ENCODE results near the gene AASDH. TPM values are rescaled to one million over a fixed set of nuclear protein-coding genes. Genes with fewer than 3 reads are reported as not detected.
"Not testable (repeated sequence)": the region's sequence is repeated elsewhere in the genome, so short reads cannot be mapped to it uniquely, and the experiment has no call there.

AASDH gene
- total RNA-seq, 1 donor from 2014 or later: 9.8 TPM

- peaks cover 3% of the 10 kb centered on the region for H3K9me3 Mint-ChIP-seq
- no peaks in the 10 kb centered on the region for H3K27me3 Mint-ChIP-seq (ENCODE audit: insufficient read depth)
- no peak overlapping the region for H3K27ac Mint-ChIP-seq
- no peaks in the 10 kb centered on the region for H3K4me1 Mint-ChIP-seq (ENCODE audit: low read depth)
- DNase-seq (ENCODE audit: low spot score): no peak
- H3K36me3 Mint-ChIP-seq (ENCODE audit: low read depth): peaks cover 19% of the 10 kb centered on the region
- intact Hi-C loops (cut with micrococcal nuclease): no loop called here
- no peak overlapping the region for H3K4me3 Mint-ChIP-seq
Observed at GRCh38 chr4:56372774-56373173, 14.5 kb downstream of the AASDH start.

GRCh38 chr4:56371426-56372220 is 15.7 kb downstream of the AASDH start:
- Mint-ChIP-seq H3K27me3 (ENCODE audit: insufficient read depth) (no peaks in the 10 kb centered on the region), H3K36me3 (ENCODE audit: low read depth) (peaks cover 15% of the 10 kb centered on the region), H3K4me1 (ENCODE audit: low read depth) (no peaks in the 10 kb centered on the region), H3K4me3 (no peak overlapping the region), H3K27ac (no peak overlapping the region), H3K9me3 (peaks cover 3% of the 10 kb centered on the region)
- intact Hi-C loops (cut with micrococcal nuclease): no loop called here
- DNase-seq (ENCODE audit: low spot score): no peak

- Mint-ChIP-seq H3K4me3 (no peak overlapping the region), H3K27ac (no peak overlapping the region), H3K36me3 (ENCODE audit: low read depth) (peaks cover 15% of the 10 kb centered on the region), H3K4me1 (ENCODE audit: low read depth) (no peaks in the 10 kb centered on the region), H3K27me3 (ENCODE audit: insufficient read depth) (no peaks in the 10 kb centered on the region), H3K9me3 (peaks cover 3% of the 10 kb centered on the region)
- no peak for DNase-seq (ENCODE audit: low spot score)
- intact Hi-C loops (cut with micrococcal nuclease): no loop called here
Observed at GRCh38 chr4:56370377-56370776, 16.9 kb downstream of the AASDH start.

- H3K9me3 Mint-ChIP-seq; H3K36me3 Mint-ChIP-seq (ENCODE audit: low read depth); DNase-seq (ENCODE audit: low spot score); H3K4me3 Mint-ChIP-seq; intact Hi-C loops (cut with micrococcal nuclease); H3K27ac Mint-ChIP-seq; H3K4me1 Mint-ChIP-seq (ENCODE audit: low read depth); H3K27me3 Mint-ChIP-seq (ENCODE audit: insufficient read depth): not testable (repeated sequence)
Observed at GRCh38 chr4:56362981-56363380, 24.3 kb downstream of the AASDH start.

- H3K27ac Mint-ChIP-seq: no peak overlapping the region
- no peaks in the 10 kb centered on the region for H3K27me3 Mint-ChIP-seq (ENCODE audit: insufficient read depth)
- peaks cover 5% of the 10 kb centered on the region for H3K36me3 Mint-ChIP-seq (ENCODE audit: low read depth)
- DNase-seq (ENCODE audit: low spot score): no peak
- H3K9me3 Mint-ChIP-seq: peaks cover 6% of the 10 kb centered on the region
- intact Hi-C loops (cut with micrococcal nuclease): no loop called here
- no peaks in the 10 kb centered on the region for H3K4me1 Mint-ChIP-seq (ENCODE audit: low read depth)
- no peak overlapping the region for H3K4me3 Mint-ChIP-seq
Observed at GRCh38 chr4:56360071-56360470, 27.2 kb downstream of the AASDH start.

- peaks cover 2% of the 10 kb centered on the region for H3K36me3 Mint-ChIP-seq (ENCODE audit: low read depth)
- no peaks in the 10 kb centered on the region for H3K9me3 Mint-ChIP-seq
- no peaks in the 10 kb centered on the region for H3K27me3 Mint-ChIP-seq (ENCODE audit: insufficient read depth)
- H3K4me3 Mint-ChIP-seq: no peak overlapping the region
- H3K4me1 Mint-ChIP-seq (ENCODE audit: low read depth): no peaks in the 10 kb centered on the region
- intact Hi-C loops (cut with micrococcal nuclease): no loop called here
- H3K27ac Mint-ChIP-seq: no peak overlapping the region
- no peak for DNase-seq (ENCODE audit: low spot score)
Observed at GRCh38 chr4:56356650-56357049, 30.6 kb downstream of the AASDH start.

- Mint-ChIP-seq H3K36me3 (ENCODE audit: low read depth) (peaks cover 4% of the 10 kb centered on the region), H3K4me3 (no peak overlapping the region), H3K27me3 (ENCODE audit: insufficient read depth) (no peaks in the 10 kb centered on the region), H3K27ac (no peak overlapping the region), H3K9me3 (no peaks in the 10 kb centered on the region), H3K4me1 (ENCODE audit: low read depth) (peaks cover 5% of the 10 kb centered on the region)
- DNase-seq (ENCODE audit: low spot score): no peak
- intact Hi-C loops (cut with micrococcal nuclease): no loop called here
Observed at GRCh38 chr4:56348576-56348975, 38.7 kb downstream of the AASDH start.

- Mint-ChIP-seq H3K27ac (no peak overlapping the region), H3K4me3 (no peak overlapping the region), H3K9me3 (no peaks in the 10 kb centered on the region), H3K36me3 (ENCODE audit: low read depth) (peaks cover 9% of the 10 kb centered on the region), H3K27me3 (ENCODE audit: insufficient read depth) (no peaks in the 10 kb centered on the region), H3K4me1 (ENCODE audit: low read depth) (peaks cover 5% of the 10 kb centered on the region)
- no peak for DNase-seq (ENCODE audit: low spot score)
- intact Hi-C loops (cut with micrococcal nuclease): no loop called here
Observed at GRCh38 chr4:56345458-56345857, 41.8 kb downstream of the AASDH start.

- Mint-ChIP-seq H3K4me1 (ENCODE audit: low read depth) (no peaks in the 10 kb centered on the region), H3K27me3 (ENCODE audit: insufficient read depth) (peaks cover 2% of the 10 kb centered on the region), H3K27ac (no peak overlapping the region), H3K9me3 (peaks cover 7% of the 10 kb centered on the region), H3K36me3 (ENCODE audit: low read depth) (peaks cover 5% of the 10 kb centered on the region), H3K4me3 (no peak overlapping the region)
- DNase-seq (ENCODE audit: low spot score): no peak
- intact Hi-C loops (cut with micrococcal nuclease): no loop called here
Observed at GRCh38 chr4:56342746-56343145, 44.5 kb downstream of the AASDH start.

GRCh38 chr4:56330691-56331090 is 56.6 kb downstream of the AASDH start:
- Mint-ChIP-seq H3K27ac (no peak overlapping the region), H3K9me3 (no peaks in the 10 kb centered on the region), H3K36me3 (ENCODE audit: low read depth) (peaks cover 2% of the 10 kb centered on the region), H3K4me1 (ENCODE audit: low read depth) (no peaks in the 10 kb centered on the region), H3K27me3 (ENCODE audit: insufficient read depth) (no peaks in the 10 kb centered on the region), H3K4me3 (no peak overlapping the region)
- intact Hi-C loops (cut with micrococcal nuclease): no loop called here
- no peak for DNase-seq (ENCODE audit: low spot score)

- intact Hi-C loops (cut with micrococcal nuclease): no loop called here
- no peaks in the 10 kb centered on the region for H3K36me3 Mint-ChIP-seq (ENCODE audit: low read depth)
- H3K4me1 Mint-ChIP-seq (ENCODE audit: low read depth): no peaks in the 10 kb centered on the region
- H3K9me3 Mint-ChIP-seq: no peaks in the 10 kb centered on the region
- no peak overlapping the region for H3K4me3 Mint-ChIP-seq
- no peak overlapping the region for H3K27ac Mint-ChIP-seq
- DNase-seq (ENCODE audit: low spot score): no peak
- H3K27me3 Mint-ChIP-seq (ENCODE audit: insufficient read depth): no peaks in the 10 kb centered on the region
Observed at GRCh38 chr4:56326363-56326762, 60.9 kb downstream of the AASDH start.

GRCh38 chr4:56324011-56324610 is 63.2 kb downstream of the AASDH start:
- H3K27ac Mint-ChIP-seq: no peak overlapping the region
- intact Hi-C loops (cut with micrococcal nuclease): no loop called here
- no peak overlapping the region for H3K4me3 Mint-ChIP-seq
- no peaks in the 10 kb centered on the region for H3K36me3 Mint-ChIP-seq (ENCODE audit: low read depth)
- no peaks in the 10 kb centered on the region for H3K9me3 Mint-ChIP-seq
- no peaks in the 10 kb centered on the region for H3K27me3 Mint-ChIP-seq (ENCODE audit: insufficient read depth)
- H3K4me1 Mint-ChIP-seq (ENCODE audit: low read depth): no peaks in the 10 kb centered on the region
- no peak for DNase-seq (ENCODE audit: low spot score)

- Mint-ChIP-seq H3K4me3 (no peak overlapping the region), H3K27ac (no peak overlapping the region), H3K27me3 (ENCODE audit: insufficient read depth) (peaks cover 3% of the 10 kb centered on the region), H3K4me1 (ENCODE audit: low read depth) (no peaks in the 10 kb centered on the region), H3K9me3 (no peaks in the 10 kb centered on the region), H3K36me3 (ENCODE audit: low read depth) (no peaks in the 10 kb centered on the region)
- no peak for DNase-seq (ENCODE audit: low spot score)
- intact Hi-C loops (cut with micrococcal nuclease): no loop called here
Observed at GRCh38 chr4:56323327-56323726, 64.0 kb downstream of the AASDH start.
